Measurements from ENCODE around the gene WAPL. TPM values are rescaled to one million over a fixed set of nuclear protein-coding genes. Genes with fewer than 3 reads are reported as not detected.
"Not testable (repeated sequence)": the region's sequence is repeated elsewhere in the genome, so short reads cannot be mapped to it uniquely, and the experiment has no call there.

The WAPL gene
- total RNA-seq (2013): 60.5 TPM
- polyA plus RNA-seq: 10 to 100 TPM; 17.8 to 26.5 (median 18.3) TPM
- polyA minus RNA-seq: 22.7 and 31.5 TPM in 2 replicates
- 162 to 343 (median 213) reads per million in 11 experiments for total RNA-seq

GRCh38 chr10:86521678-86522509 lies at the start of gene WAPL:
WAPL (minus strand) TSS chr10:86521792; CDS start chr10:86518069, 3,723 bp downstream.
- Mint-ChIP-seq H3K4me3 (peak within 1 kb of the TSS; percentile 92 to 97), H3K27me3 (ENCODE audit: low read depth in 3 of 3) (peaks cover 0 to 2% (median 0%) of the 10 kb centered on the region in 3 donors), H3K4me1 (peaks cover 47% of the 10 kb centered on the region), H3K27ac (peak within 1 kb of the TSS; percentile 94 to 98 (median 96)), H3K9me3 (no peaks in the 10 kb centered on the region), H3K36me3 (peaks cover 13 to 18% of the 10 kb centered on the region in 2 donors)
- Histone ChIP-seq H2AFZ (ENCODE audit: insufficient read depth, low read depth, low read length, poor library complexity, severe bottlenecking) (peak within 1 kb of the TSS; percentile 94), H3K9me3 (replicated peaks in 1 of 2; ENCODE audit: control insufficient read depth in 1 of 2, insufficient read depth in 1 of 2, low read length in 2 of 2) (no peaks in the 10 kb centered on the region), H3K4me2 (replicated peaks; ENCODE audit: extremely low read depth, low read length, poor library complexity, severe bottlenecking) (peak within 1 kb of the TSS; percentile 86), H3K36me3 (replicated peaks in 1 of 2; ENCODE audit: control insufficient read depth in 1 of 2, insufficient read depth in 2 of 2, low read length in 2 of 2) (peaks cover 11 to 12% of the 10 kb centered on the region in 2 donors), H3K4me3 (replicated peaks in 1 of 3; ENCODE audit: low read depth in 2 of 3, low read length in 3 of 3) (peak within 1 kb of the TSS; percentile 81 to 90 (median 86)), H3K79me2 (ENCODE audit: insufficient read depth, low read length) (peaks cover 69% of the 10 kb centered on the region), H3K27me3 (ENCODE audit: control insufficient read depth in 2 of 2, insufficient read depth in 2 of 2, low read length in 2 of 2) (no peaks in the 10 kb centered on the region), H3K9ac (ENCODE audit: insufficient read depth, low read length, poor library complexity, severe bottlenecking) (peak within 1 kb of the TSS; percentile 94), H3K4me1 (ENCODE audit: control insufficient read depth in 1 of 2, insufficient read depth in 2 of 2, low read length in 2 of 2) (peaks cover 24 to 33% of the 10 kb centered on the region in 2 donors), H4K20me1 (ENCODE audit: insufficient read depth, low read length) (peaks cover 44% of the 10 kb centered on the region), H3K27ac (ENCODE audit: low read depth in 1 of 2, low read length in 2 of 2) (peak within 1 kb of the TSS; percentile 87 to 93)
- DNase-seq: peak; percentile 92 to 93 (median 92)
- TF ChIP-seq CTCF (IDR thresholded peaks at IDR 0.05): no peak
- WGBS (ENCODE audit: insufficient coverage): under 1% methylated on average over 84 of the region's 87 CpGs
- intact Hi-C loops (cut with micrococcal nuclease): loop anchor here in 1 of 2 donors (5.0 kb wide), 2 partner anchors 60 to 75 kb away; no protein-coding TSS in a partner anchor

GRCh38 chr10:86569335-86569734 lies 47.7 kb upstream of the WAPL start:
- Histone ChIP-seq H3K27me3 (ENCODE audit: control insufficient read depth in 2 of 2, insufficient read depth in 2 of 2, low read length in 2 of 2) (no peaks in the 10 kb centered on the region), H3K79me2 (ENCODE audit: insufficient read depth, low read length) (no peaks in the 10 kb centered on the region), H3K9me3 (replicated peaks in 1 of 2; ENCODE audit: control insufficient read depth in 1 of 2, insufficient read depth in 1 of 2, low read length in 2 of 2) (peaks cover 4 to 19% of the 10 kb centered on the region in 2 donors), H3K27ac (ENCODE audit: low read depth in 1 of 2, low read length in 2 of 2) (no peak overlapping the region), H3K36me3 (replicated peaks in 1 of 2; ENCODE audit: control insufficient read depth in 1 of 2, insufficient read depth in 2 of 2, low read length in 2 of 2) (no peaks in the 10 kb centered on the region), H3K4me2 (replicated peaks; ENCODE audit: extremely low read depth, low read length, poor library complexity, severe bottlenecking) (no peak overlapping the region), H2AFZ (ENCODE audit: insufficient read depth, low read depth, low read length, poor library complexity, severe bottlenecking) (no peak overlapping the region), H3K9ac (ENCODE audit: insufficient read depth, low read length, poor library complexity, severe bottlenecking) (no peak overlapping the region), H3K4me1 (ENCODE audit: control insufficient read depth in 1 of 2, insufficient read depth in 2 of 2, low read length in 2 of 2) (no peaks in the 10 kb centered on the region), H4K20me1 (ENCODE audit: insufficient read depth, low read length) (no peaks in the 10 kb centered on the region), H3K4me3 (replicated peaks in 1 of 3; ENCODE audit: low read depth in 2 of 3, low read length in 3 of 3) (no peak overlapping the region)
- H3K4me3 Mint-ChIP-seq: no peak overlapping the region
- H3K27me3 Mint-ChIP-seq (ENCODE audit: low read depth in 3 of 3): peaks cover 4 to 13% (median 6%) of the 10 kb centered on the region in 3 donors
- intact Hi-C loops (cut with micrococcal nuclease): no loop called here
- H3K9me3 Mint-ChIP-seq: peaks cover 5 to 28% (median 19%) of the 10 kb centered on the region in 7 donors
- TF ChIP-seq CTCF (IDR thresholded peaks at IDR 0.05): no peak
- no peak for DNase-seq
- no peaks in the 10 kb centered on the region for H3K36me3 Mint-ChIP-seq
- no peak overlapping the region for H3K27ac Mint-ChIP-seq
- no peaks in the 10 kb centered on the region for H3K4me1 Mint-ChIP-seq

GRCh38 chr10:86566518-86566917 lies 44.9 kb upstream of the WAPL start:
- H3K27me3 ChIP-seq (ENCODE audit: control insufficient read depth in 2 of 2, insufficient read depth in 2 of 2, low read length in 2 of 2); H3K4me1 Mint-ChIP-seq; H3K4me3 Mint-ChIP-seq; H3K27ac Mint-ChIP-seq; H2AFZ ChIP-seq (ENCODE audit: insufficient read depth, low read depth, low read length, poor library complexity, severe bottlenecking); H3K36me3 Mint-ChIP-seq; H4K20me1 ChIP-seq (ENCODE audit: insufficient read depth, low read length); H3K9ac ChIP-seq (ENCODE audit: insufficient read depth, low read length, poor library complexity, severe bottlenecking); H3K36me3 ChIP-seq (replicated peaks in 1 of 2; ENCODE audit: control insufficient read depth in 1 of 2, insufficient read depth in 2 of 2, low read length in 2 of 2); H3K4me3 ChIP-seq (replicated peaks in 1 of 3; ENCODE audit: low read depth in 2 of 3, low read length in 3 of 3); H3K79me2 ChIP-seq (ENCODE audit: insufficient read depth, low read length); H3K4me1 ChIP-seq (ENCODE audit: control insufficient read depth in 1 of 2, insufficient read depth in 2 of 2, low read length in 2 of 2); H3K27ac ChIP-seq (ENCODE audit: low read depth in 1 of 2, low read length in 2 of 2); H3K4me2 ChIP-seq (replicated peaks; ENCODE audit: extremely low read depth, low read length, poor library complexity, severe bottlenecking); DNase-seq; intact Hi-C loops (cut with micrococcal nuclease): not testable (repeated sequence)
- WGBS (ENCODE audit: insufficient coverage): 70% methylated on average over 2 of the region's 2 CpGs
- Mint-ChIP-seq H3K27me3 (ENCODE audit: low read depth in 3 of 3) (peaks cover 1 to 13% (median 5%) of the 10 kb centered on the region in 3 donors), H3K9me3 (peaks cover 5 to 25% (median 19%) of the 10 kb centered on the region in 7 donors)
- H3K9me3 ChIP-seq (replicated peaks in 1 of 2; ENCODE audit: control insufficient read depth in 1 of 2, insufficient read depth in 1 of 2, low read length in 2 of 2): peaks cover 4 to 19% of the 10 kb centered on the region in 2 donors

Measured in CD14-positive monocyte (primary cell).